ENCODE measurements around the gene VSTM2B.

GRCh38 chr19:29499261-29499920, 26.4 kb upstream of the VSTM2B start:
- TF ChIP-seq, protein P1, sequence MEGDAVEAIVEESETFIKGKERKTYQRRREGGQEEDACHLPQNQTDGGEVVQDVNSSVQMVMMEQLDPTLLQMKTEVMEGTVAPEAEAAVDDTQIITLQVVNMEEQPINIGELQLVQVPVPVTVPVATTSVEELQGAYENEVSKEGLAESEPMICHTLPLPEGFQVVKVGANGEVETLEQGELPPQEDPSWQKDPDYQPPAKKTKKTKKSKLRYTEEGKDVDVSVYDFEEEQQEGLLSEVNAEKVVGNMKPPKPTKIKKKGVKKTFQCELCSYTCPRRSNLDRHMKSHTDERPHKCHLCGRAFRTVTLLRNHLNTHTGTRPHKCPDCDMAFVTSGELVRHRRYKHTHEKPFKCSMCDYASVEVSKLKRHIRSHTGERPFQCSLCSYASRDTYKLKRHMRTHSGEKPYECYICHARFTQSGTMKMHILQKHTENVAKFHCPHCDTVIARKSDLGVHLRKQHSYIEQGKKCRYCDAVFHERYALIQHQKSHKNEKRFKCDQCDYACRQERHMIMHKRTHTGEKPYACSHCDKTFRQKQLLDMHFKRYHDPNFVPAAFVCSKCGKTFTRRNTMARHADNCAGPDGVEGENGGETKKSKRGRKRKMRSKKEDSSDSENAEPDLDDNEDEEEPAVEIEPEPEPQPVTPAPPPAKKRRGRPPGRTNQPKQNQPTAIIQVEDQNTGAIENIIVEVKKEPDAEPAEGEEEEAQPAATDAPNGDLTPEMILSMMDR (IDR thresholded peaks at IDR 0.05; ENCODE audit: low read length), result no peak
- no peak for TF ChIP-seq EZH2 (optimal IDR thresholded peaks at IDR 0.05; ENCODE audit: low read depth, low read length)
- TF ChIP-seq EZH2phosphoT487 (IDR thresholded peaks at IDR 0.05; ENCODE audit: low read length), result no peak
